Left ventricle myocardium inferior (tissue), 1 donor: ENCODE measurements around the gene DGKD. TPM values are rescaled to one million over a fixed set of nuclear protein-coding genes. Genes with fewer than 3 reads are reported as not detected.
"Not testable (repeated sequence)": the region's sequence is repeated elsewhere in the genome, so short reads cannot be mapped to it uniquely, and the experiment has no call there.

Experiments
- DNase-seq: peaks from one replicate; pipeline ENCODE4 v3.0.0-alpha.2; 2020
- H3K27ac ChIP-seq: fragments of 200-600 bp; replicated peaks from 2 replicates; pipeline ENCODE4 v1.8.0; 2021
- H3K27me3 ChIP-seq: fragments of 200-600 bp; 2 replicates; pipeline ENCODE4 v1.8.0; 2021; ENCODE audit warnings: low read depth
- H3K36me3 ChIP-seq: fragments of 200-600 bp; 2 replicates; pipeline ENCODE4 v1.8.0; 2021
- H3K4me1 ChIP-seq: fragments of 200-600 bp; 2 replicates; pipeline ENCODE4 v1.8.0; 2021
- H3K4me3 ChIP-seq: fragments of 200-600 bp; 2 replicates; pipeline ENCODE4 v1.8.0; 2021; ENCODE audit warnings: mild to moderate bottlenecking, moderate library complexity
- H3K9me3 ChIP-seq: fragments of 200-600 bp; replicated peaks from 2 replicates; pipeline ENCODE4 v1.8.0; 2021
- CTCF ChIP-seq: fragments of 200-600 bp; IDR thresholded peaks from 2 replicates; pipeline ENCODE4 v1.8.0; 2021; ENCODE audit warnings: antibody characterized with exemption, mild to moderate bottlenecking, borderline replicate concordance
- intact Hi-C: fragments of 100-400 bp; cut with micrococcal nuclease; formaldehyde crosslinking; loops from one replicate; pipeline ENCODE4 v1.11.0; 2022
- total RNA-seq: library from RNA; stranded (reverse); fragmentation: NEBNext Ultra II Directional; extraction: Animal tissue kit (Norgen Biotek cat#: 25700); gene quantifications from one replicate; pipeline ENCODE4 v1.2.1, GENCODE V29; 2021
- donor health status: DM: no; HTN: yes; CAD: no; lungs with severe emphysema.

DGKD gene
- total RNA-seq, 1 donor from 2014 or later, result 41.7 TPM

GRCh38 chr2:233395687-233396086 lies 41.4 kb downstream of the DGKD start:
- Histone ChIP-seq H3K9me3 (no peaks in the 10 kb centered on the region), H3K4me1 (peaks cover 6% of the 10 kb centered on the region), H3K4me3 (no peak overlapping the region), H3K27ac (no peak overlapping the region), H3K27me3 (no peaks in the 10 kb centered on the region), H3K36me3 (peaks cover 3% of the 10 kb centered on the region)
- DNase-seq, result no peak
- intact Hi-C loops, result no loop called here
- TF ChIP-seq CTCF, result no peak

DNA sequence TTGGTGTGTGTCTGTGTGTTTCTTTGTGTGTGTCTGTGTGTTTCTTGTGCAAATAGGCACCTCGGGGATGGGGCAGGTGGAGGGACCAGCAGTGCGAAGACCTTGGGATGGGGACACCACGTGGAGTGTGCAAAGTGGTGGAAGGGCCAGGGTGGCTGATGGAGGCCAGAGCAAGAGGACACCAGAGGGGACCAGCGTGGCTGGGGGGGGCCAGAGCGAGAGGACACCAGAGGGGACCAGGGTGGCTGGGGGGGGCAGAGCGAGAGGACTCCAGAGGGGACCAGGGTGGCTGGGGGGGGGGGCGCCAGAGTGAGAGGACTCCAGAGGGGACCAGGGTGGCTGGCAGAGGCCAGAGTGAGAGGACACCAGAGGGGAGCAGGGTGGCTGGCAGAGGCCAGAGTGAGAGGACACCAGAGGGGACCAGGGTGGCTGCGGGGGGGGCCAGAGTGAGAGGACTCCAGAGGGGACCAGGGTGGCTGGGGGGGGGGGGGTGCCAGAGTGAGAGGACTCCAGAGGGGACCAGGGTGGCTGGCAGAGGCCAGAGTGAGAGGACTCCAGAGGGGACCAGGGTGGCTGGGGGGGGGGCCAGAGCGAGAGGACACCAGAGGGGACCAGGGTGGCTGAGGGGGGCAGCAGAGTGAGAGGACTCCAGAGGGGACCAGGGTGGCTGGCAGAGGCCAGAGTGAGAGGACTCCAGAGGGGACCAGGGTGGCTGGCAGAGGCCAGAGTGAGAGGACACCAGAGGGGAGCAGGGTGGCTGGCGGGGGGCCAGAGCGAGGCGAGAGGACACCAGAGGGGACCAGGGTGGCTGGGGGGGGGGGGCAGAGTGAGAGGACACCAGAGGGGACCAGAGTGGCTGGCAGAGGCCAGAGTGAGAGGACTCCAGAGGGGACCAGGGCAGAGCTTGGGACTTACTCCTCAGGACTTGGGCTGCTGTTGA lies 42.7 kb downstream of the DGKD start:
- intact Hi-C loops, DNase-seq: not testable (repeated sequence)

DNA sequence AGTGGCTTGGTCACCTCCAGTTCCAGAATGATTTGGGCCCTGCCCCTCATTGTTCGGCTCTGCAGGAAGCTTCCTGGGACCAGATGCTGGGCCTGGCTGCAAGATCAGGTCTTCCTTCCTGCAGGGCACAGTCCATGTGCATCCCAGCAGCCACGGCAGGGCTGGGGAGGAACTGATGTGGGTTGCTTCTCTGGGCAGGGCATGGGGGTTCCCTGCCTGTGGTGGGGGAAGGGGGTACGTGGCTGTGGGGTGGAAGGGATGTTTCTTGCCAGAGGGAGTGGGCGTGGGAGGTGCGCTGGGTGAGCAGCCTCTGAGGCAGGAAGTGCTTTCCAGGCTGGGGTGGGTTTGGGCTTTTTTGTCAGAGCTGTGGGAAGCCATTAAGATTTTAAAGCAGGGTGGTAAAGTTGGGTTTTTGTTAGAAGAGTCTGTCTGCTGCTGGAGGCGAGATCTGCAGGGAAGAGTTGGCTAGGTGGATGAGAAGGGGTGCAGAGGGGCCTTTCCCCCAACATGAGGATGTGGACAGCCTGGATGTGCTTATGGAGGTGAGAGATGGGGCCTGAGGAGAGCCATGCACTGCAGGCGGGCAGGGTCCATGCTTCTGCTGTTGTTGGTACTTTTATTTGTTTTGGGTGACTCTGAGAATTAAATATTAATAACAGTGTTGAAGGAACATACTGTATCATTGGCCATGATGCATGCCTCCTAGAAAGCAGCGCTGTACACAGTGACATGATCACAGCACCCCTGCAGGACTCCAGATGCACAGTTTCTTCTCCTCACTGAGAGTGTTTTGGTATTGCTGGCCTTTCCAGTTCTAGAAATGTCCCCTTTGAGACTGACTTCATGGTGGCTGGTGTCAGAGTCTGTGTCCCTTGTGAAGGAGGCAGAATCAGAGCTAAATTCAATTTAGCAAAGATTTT lies 45.3 kb downstream of the DGKD start:
- peaks cover 3% of the 10 kb centered on the region for H3K36me3 ChIP-seq
- H3K9me3 ChIP-seq, result no peaks in the 10 kb centered on the region
- no peak for TF ChIP-seq CTCF
- H3K4me3 ChIP-seq, result no peak overlapping the region
- H3K4me1 ChIP-seq, result peaks cover 6% of the 10 kb centered on the region
- no peak overlapping the region for H3K27ac ChIP-seq
- H3K27me3 ChIP-seq, result no peaks in the 10 kb centered on the region
- intact Hi-C loops, result no loop called here
- no peak for DNase-seq

More for the DNA sequence above, 42.7 kb downstream of the DGKD start:
- H3K27ac ChIP-seq, H3K9me3 ChIP-seq, H3K4me3 ChIP-seq, H3K27me3 ChIP-seq, H3K4me1 ChIP-seq, H3K36me3 ChIP-seq: not testable (repeated sequence)

DNA sequence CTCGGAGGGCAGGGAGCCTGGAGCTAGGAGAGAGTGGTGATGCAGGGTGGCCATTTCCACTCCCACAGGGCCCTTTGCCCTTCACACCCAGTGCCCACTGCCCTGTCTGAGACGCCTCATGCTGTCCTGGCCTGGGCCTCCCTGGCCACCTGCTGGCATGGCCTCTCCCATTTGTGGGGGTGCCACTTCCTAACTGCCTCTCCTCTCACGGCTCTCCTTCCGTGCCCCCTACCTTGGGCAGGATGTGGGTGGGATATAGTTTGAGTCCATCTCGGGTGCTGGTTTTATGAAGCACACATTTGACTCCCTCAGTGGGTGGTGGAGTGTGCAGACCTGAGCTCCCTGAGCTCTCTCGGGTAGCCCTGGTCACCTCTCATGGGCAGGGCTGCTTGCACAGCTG lies 46.0 kb downstream of the DGKD start:
- H3K9me3 ChIP-seq, result no peaks in the 10 kb centered on the region
- no peak for DNase-seq
- TF ChIP-seq CTCF, result no peak
- H3K27me3 ChIP-seq, result no peaks in the 10 kb centered on the region
- H3K4me1 ChIP-seq, result peaks cover 6% of the 10 kb centered on the region
- peaks cover 3% of the 10 kb centered on the region for H3K36me3 ChIP-seq
- no peak overlapping the region for H3K4me3 ChIP-seq
- intact Hi-C loops, result no loop called here
- no peak overlapping the region for H3K27ac ChIP-seq

- Histone ChIP-seq H3K4me1 (peaks cover 6% of the 10 kb centered on the region), H3K36me3 (peaks cover 3% of the 10 kb centered on the region), H3K27ac (no peak overlapping the region), H3K27me3 (no peaks in the 10 kb centered on the region), H3K9me3 (no peaks in the 10 kb centered on the region), H3K4me3 (no peak overlapping the region)
- intact Hi-C loops, result no loop called here
- DNase-seq, result no peak
- no peak for TF ChIP-seq CTCF
These were observed 46.7 kb downstream of the DGKD start for GRCh38 chr2:233400961-233401360.
